Smooth muscle cell (in vitro differentiated cells): ENCODE data around the gene RNF224. TPM values are rescaled to one million over a fixed set of nuclear protein-coding genes. Genes with fewer than 3 reads are reported as not detected.

Source experiments
- DNase-seq: peaks from one replicate; lab custom pipeline; 2025; ENCODE audit not compliant: unreplicated experiment; lab: John Stamatoyannopoulos, UW
- H2AFZ ChIP-seq: fragments of 200-600 bp; sonication (generic); 2 replicates; pipeline ENCODE4 v1.6.0; 2016; ENCODE audit warnings: antibody characterized with exemption, low read depth, mild to moderate bottlenecking
- H3F3A ChIP-seq: fragments of 200-600 bp; sonication (generic); 2 replicates; pipeline ENCODE4 v1.6.0; 2017; ENCODE audit warnings: antibody characterized with exemption, low read depth
- H3K27ac ChIP-seq: fragments of 200-600 bp; sonication (generic); 2 replicates; pipeline ENCODE4 v1.5.1; 2016; ENCODE audit warnings: low read depth, mild to moderate bottlenecking
- H3K27me3 ChIP-seq: fragments of 200-600 bp; sonication (generic); 2 replicates; pipeline ENCODE4 v1.6.1; 2016; ENCODE audit warnings: low read depth, mild to moderate bottlenecking
- H3K36me3 ChIP-seq: fragments of 200-600 bp; sonication (generic); 2 replicates; pipeline ENCODE4 v1.5.1; 2016; ENCODE audit warnings: low read depth
- H3K4me1 ChIP-seq: fragments of 200-600 bp; sonication (generic); 2 replicates; pipeline ENCODE4 v1.5.1; 2016; ENCODE audit warnings: low read depth
- H3K4me2 ChIP-seq: fragments of 200-600 bp; sonication (generic); 2 replicates; pipeline ENCODE4 v1.6.0; 2016; ENCODE audit warnings: mild to moderate bottlenecking
- H3K4me3 ChIP-seq: fragments of 200-600 bp; sonication (generic); 2 replicates; pipeline ENCODE4 v1.5.1; 2016; ENCODE audit warnings: mild to moderate bottlenecking
- H3K79me2 ChIP-seq: fragments of 200-600 bp; sonication (generic); 2 replicates; pipeline ENCODE4 v1.6.0; 2016; ENCODE audit warnings: low read depth, mild to moderate bottlenecking
- H3K9ac ChIP-seq: fragments of 200-600 bp; sonication (generic); 2 replicates; pipeline ENCODE4 v1.6.0; 2016; ENCODE audit warnings: low read depth
- H3K9me3 ChIP-seq: fragments of 200-600 bp; sonication (generic); replicated peaks from 2 replicates; pipeline ENCODE4 v1.5.1; 2016; ENCODE audit warnings: low read depth
- H4K20me1 ChIP-seq: fragments of 200-600 bp; sonication (generic); 2 replicates; pipeline ENCODE4 v1.6.0; 2016; ENCODE audit warnings: low read depth
- CTCF ChIP-seq: fragments of 200-600 bp; sonication (generic); IDR thresholded peaks from 2 replicates; pipeline ENCODE4 v1.5.1; 2017; ENCODE audit warnings: borderline replicate concordance, mild to moderate bottlenecking, antibody characterized with exemption; ENCODE audit not compliant: insufficient read depth, poor library complexity, severe bottlenecking
- WGBS: methylation state at CpG from one replicate; pipeline ENCODE4 v1.1.7; 2016; ENCODE audit warnings: low lambda C conversion rate; 5-methylcytosine and 5-hydroxymethylcytosine counted together
- polyA plus RNA-seq: library from polyadenylated mRNA; unstranded; fragments of >200 nt; fragmentation: Nextera tagmentation; extraction: Ambion mirVana; gene quantifications from 2 replicates; pipeline ENCODE4 v1.2.1, GENCODE V29; 2016
- total RNA-seq: library from RNA; depleted of rRNA; stranded (reverse); fragments of >200 nt; gene quantifications from 2 replicates; pipeline ENCODE4 v1.2.3, GENCODE V29; 2014

RNF224 gene
- total and polyA plus RNA-seq, 2 experiments from 2014 or later: not detected

GRCh38 chr9:137232510-137232909, 5.2 kb downstream of the RNF224 start:
- H3K9ac ChIP-seq: no peak overlapping the region
- no peak for DNase-seq
- no peak overlapping the region for H3K4me2 ChIP-seq
- no peaks in the 10 kb centered on the region for H3K36me3 ChIP-seq
- no peak overlapping the region for H3K27ac ChIP-seq
- H3K4me3 ChIP-seq: no peak overlapping the region
- no peak for TF ChIP-seq CTCF
- H3K27me3 ChIP-seq: no peaks in the 10 kb centered on the region
- 95% methylated on average over 24 of the region's 24 CpGs for WGBS
- H4K20me1 ChIP-seq: peaks cover 12% of the 10 kb centered on the region
- H3K79me2 ChIP-seq: no peaks in the 10 kb centered on the region
- H3K4me1 ChIP-seq: peaks cover 7% of the 10 kb centered on the region
- no peak overlapping the region for H2AFZ ChIP-seq
- no peaks in the 10 kb centered on the region for H3F3A ChIP-seq
- no peaks in the 10 kb centered on the region for H3K9me3 ChIP-seq

DNA sequence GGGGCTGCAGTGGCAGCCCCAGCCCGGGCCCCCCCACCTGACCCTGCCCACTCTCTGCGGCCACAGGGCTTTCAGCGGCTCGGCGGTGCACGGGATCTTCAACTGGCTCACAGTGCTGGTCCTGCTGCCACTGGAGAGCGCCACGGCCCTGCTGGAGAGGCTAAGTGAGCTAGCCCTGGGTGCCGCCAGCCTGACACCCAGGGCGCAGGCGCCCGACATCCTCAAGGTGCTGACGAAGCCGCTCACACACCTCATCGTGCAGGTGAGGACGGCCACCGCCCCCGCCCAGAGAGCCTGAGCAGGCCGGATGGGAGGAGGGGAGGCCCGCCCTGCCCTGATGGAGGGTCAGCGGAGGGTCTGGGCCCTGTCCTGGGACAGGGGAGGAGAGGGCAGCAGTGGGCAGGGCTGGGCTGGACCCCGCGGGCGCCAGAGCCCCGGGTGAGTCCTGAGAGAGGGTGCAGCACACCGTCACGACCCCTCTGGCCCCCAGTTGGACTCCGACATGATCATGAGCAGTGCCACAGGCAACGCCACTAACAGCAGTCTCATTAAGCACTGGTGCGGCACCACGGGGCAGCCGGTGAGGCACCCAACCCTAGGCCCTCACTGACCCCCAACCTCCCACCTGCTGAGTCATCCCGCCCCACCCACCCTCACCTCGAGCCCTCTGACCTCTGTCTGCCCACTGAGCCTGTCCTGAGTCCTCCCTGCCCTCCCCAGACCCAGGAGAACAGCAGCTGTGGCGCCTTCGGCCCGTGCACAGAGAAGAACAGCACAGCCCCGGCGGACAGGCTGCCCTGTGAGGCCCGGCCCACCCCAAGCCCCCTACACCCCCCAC, 6.1 kb downstream of the RNF224 start:
- H3K79me2 ChIP-seq: peaks cover 1% of the 10 kb centered on the region
- H3K27me3 ChIP-seq: no peaks in the 10 kb centered on the region
- DNase-seq: no peak
- no peak overlapping the region for H3K9ac ChIP-seq
- peaks cover 16% of the 10 kb centered on the region for H4K20me1 ChIP-seq
- no peaks in the 10 kb centered on the region for H3K9me3 ChIP-seq
- H3K27ac ChIP-seq: no peak overlapping the region
- WGBS: 91% methylated on average over 19 of the region's 40 CpGs
- H3K4me3 ChIP-seq: no peak overlapping the region
- no peaks in the 10 kb centered on the region for H3F3A ChIP-seq
- no peak for TF ChIP-seq CTCF
- no peaks in the 10 kb centered on the region for H3K36me3 ChIP-seq
- H3K4me2 ChIP-seq: no peak overlapping the region
- no peak overlapping the region for H2AFZ ChIP-seq
- H3K4me1 ChIP-seq: peaks cover 7% of the 10 kb centered on the region

GRCh38 chr9:137234055-137234697, 6.9 kb downstream of the RNF224 start:
- peaks cover 7% of the 10 kb centered on the region for H3K4me1 ChIP-seq
- no peak overlapping the region for H2AFZ ChIP-seq
- no peaks in the 10 kb centered on the region for H3K36me3 ChIP-seq
- DNase-seq: no peak
- H3K9me3 ChIP-seq: no peaks in the 10 kb centered on the region
- peaks cover 9% of the 10 kb centered on the region for H3K79me2 ChIP-seq
- no peaks in the 10 kb centered on the region for H3F3A ChIP-seq
- H4K20me1 ChIP-seq: peaks cover 16% of the 10 kb centered on the region
- H3K4me3 ChIP-seq: no peak overlapping the region
- 91% methylated on average over 40 of the region's 40 CpGs for WGBS
- no peak overlapping the region for H3K9ac ChIP-seq
- no peaks in the 10 kb centered on the region for H3K27me3 ChIP-seq
- no peak overlapping the region for H3K27ac ChIP-seq
- H3K4me2 ChIP-seq: no peak overlapping the region
- no peak for TF ChIP-seq CTCF
